ENCODE measurements around the gene NDUFB6.

NDUFB6 gene

GRCh38 chr9:32579706-32580331 lies 6.9 kb upstream of the NDUFB6 start:
- H3K27ac Mint-ChIP-seq = no peak overlapping the region
- H3K4me1 Mint-ChIP-seq (ENCODE audit: low read depth) = no peaks in the 10 kb centered on the region
- H3K27me3 Mint-ChIP-seq = peaks cover 27% of the 10 kb centered on the region
- no peak overlapping the region for H3K4me3 Mint-ChIP-seq
- H3K36me3 Mint-ChIP-seq (ENCODE audit: low read depth) = no peaks in the 10 kb centered on the region
- H3K9me3 Mint-ChIP-seq = no peaks in the 10 kb centered on the region

- H3K36me3 Mint-ChIP-seq (ENCODE audit: low read depth) = no peaks in the 10 kb centered on the region
- no peak overlapping the region for H3K27ac Mint-ChIP-seq
Observed at GRCh38 chr9:32578976-32579375, 6.0 kb upstream of the NDUFB6 start.

GRCh38 chr9:32577316-32577715 lies 4.4 kb upstream of the NDUFB6 start:
- peaks cover 9% of the 10 kb centered on the region for H3K4me1 Mint-ChIP-seq (ENCODE audit: low read depth)
- H3K27me3 Mint-ChIP-seq = peaks cover 24% of the 10 kb centered on the region
- no peak overlapping the region for H3K4me3 Mint-ChIP-seq
- no peaks in the 10 kb centered on the region for H3K36me3 Mint-ChIP-seq (ENCODE audit: low read depth)
- no peaks in the 10 kb centered on the region for H3K9me3 Mint-ChIP-seq
- no peak overlapping the region for H3K27ac Mint-ChIP-seq

More at GRCh38 chr9:32578976-32579375, 6.0 kb upstream of the NDUFB6 start:
- Mint-ChIP-seq H3K4me3 (no peak overlapping the region), H3K4me1 (ENCODE audit: low read depth) (no peaks in the 10 kb centered on the region), H3K27me3 (peaks cover 24% of the 10 kb centered on the region), H3K9me3 (no peaks in the 10 kb centered on the region)

GRCh38 chr9:32574858-32575257 lies 1.9 kb upstream of the NDUFB6 start:
- peaks cover 4% of the 10 kb centered on the region for H3K36me3 Mint-ChIP-seq (ENCODE audit: low read depth)
- H3K4me1 Mint-ChIP-seq (ENCODE audit: low read depth) = peaks cover 24% of the 10 kb centered on the region
- no peak overlapping the region for H3K27ac Mint-ChIP-seq
- H3K4me3 Mint-ChIP-seq = no peak overlapping the region
- no peaks in the 10 kb centered on the region for H3K9me3 Mint-ChIP-seq
- H3K27me3 Mint-ChIP-seq = peaks cover 13% of the 10 kb centered on the region

- peak overlapping the region; percentile 97 for H3K27ac Mint-ChIP-seq
- H3K4me3 Mint-ChIP-seq = peak overlapping the region; percentile 99
Observed at GRCh38 chr9:32573821-32574220, 862 bp upstream of the NDUFB6 start.

GRCh38 chr9:32571969-32572899 lies 725 bp downstream of the NDUFB6 start:
- Mint-ChIP-seq H3K36me3 (ENCODE audit: low read depth) (peaks cover 18% of the 10 kb centered on the region), H3K4me1 (ENCODE audit: low read depth) (peaks cover 26% of the 10 kb centered on the region), H3K27ac (peak overlapping the region; percentile 97), H3K9me3 (no peaks in the 10 kb centered on the region), H3K27me3 (peaks cover 3% of the 10 kb centered on the region), H3K4me3 (peak overlapping the region; percentile 99)

More at GRCh38 chr9:32573821-32574220, 862 bp upstream of the NDUFB6 start:
- peaks cover 8% of the 10 kb centered on the region for H3K36me3 Mint-ChIP-seq (ENCODE audit: low read depth)
- H3K27me3 Mint-ChIP-seq = peaks cover 6% of the 10 kb centered on the region
- no peaks in the 10 kb centered on the region for H3K9me3 Mint-ChIP-seq
- H3K4me1 Mint-ChIP-seq (ENCODE audit: low read depth) = peaks cover 26% of the 10 kb centered on the region

GRCh38 chr9:32570262-32570661 lies 2.7 kb downstream of the NDUFB6 start:
- H3K27me3 Mint-ChIP-seq = no peaks in the 10 kb centered on the region
- H3K27ac Mint-ChIP-seq = no peak overlapping the region
- H3K36me3 Mint-ChIP-seq (ENCODE audit: low read depth) = peaks cover 27% of the 10 kb centered on the region
- H3K4me1 Mint-ChIP-seq (ENCODE audit: low read depth) = peaks cover 31% of the 10 kb centered on the region
- no peaks in the 10 kb centered on the region for H3K9me3 Mint-ChIP-seq
- no peak overlapping the region for H3K4me3 Mint-ChIP-seq

- peaks cover 48% of the 10 kb centered on the region for H3K36me3 Mint-ChIP-seq (ENCODE audit: low read depth)
- no peaks in the 10 kb centered on the region for H3K9me3 Mint-ChIP-seq
- H3K27ac Mint-ChIP-seq = no peak overlapping the region
- no peak overlapping the region for H3K4me3 Mint-ChIP-seq
- no peaks in the 10 kb centered on the region for H3K27me3 Mint-ChIP-seq
- H3K4me1 Mint-ChIP-seq (ENCODE audit: low read depth) = peaks cover 21% of the 10 kb centered on the region
Observed at GRCh38 chr9:32566770-32567169, 6.2 kb downstream of the NDUFB6 start.

GRCh38 chr9:32565967-32566366 lies 7.0 kb downstream of the NDUFB6 start:
- Mint-ChIP-seq H3K36me3 (ENCODE audit: low read depth) (peaks cover 50% of the 10 kb centered on the region), H3K9me3 (no peaks in the 10 kb centered on the region), H3K27ac (no peak overlapping the region)

GRCh38 chr9:32558408-32558934 lies 14.5 kb downstream of the NDUFB6 start:
- Mint-ChIP-seq H3K36me3 (ENCODE audit: low read depth) (peaks cover 16% of the 10 kb centered on the region), H3K27me3 (no peaks in the 10 kb centered on the region), H3K4me3 (no peak overlapping the region), H3K9me3 (no peaks in the 10 kb centered on the region), H3K27ac (peak overlapping the region; percentile 22), H3K4me1 (ENCODE audit: low read depth) (peaks cover 31% of the 10 kb centered on the region)

More at GRCh38 chr9:32565967-32566366, 7.0 kb downstream of the NDUFB6 start:
- peaks cover 17% of the 10 kb centered on the region for H3K4me1 Mint-ChIP-seq (ENCODE audit: low read depth)
- H3K27me3 Mint-ChIP-seq = no peaks in the 10 kb centered on the region
- no peak overlapping the region for H3K4me3 Mint-ChIP-seq

GRCh38 chr9:32554591-32554990 lies 18.4 kb downstream of the NDUFB6 start:
- no peaks in the 10 kb centered on the region for H3K27me3 Mint-ChIP-seq
- H3K4me1 Mint-ChIP-seq (ENCODE audit: low read depth) = peaks cover 42% of the 10 kb centered on the region

GRCh38 chr9:32554107-32554506 lies 18.9 kb downstream of the NDUFB6 start:
- Mint-ChIP-seq H3K4me1 (ENCODE audit: low read depth) (peaks cover 43% of the 10 kb centered on the region), H3K36me3 (ENCODE audit: low read depth) (peaks cover 29% of the 10 kb centered on the region), H3K27ac (peak overlapping the region; percentile 31), H3K4me3 (no peak overlapping the region), H3K27me3 (no peaks in the 10 kb centered on the region), H3K9me3 (no peaks in the 10 kb centered on the region)

More at GRCh38 chr9:32554591-32554990, 18.4 kb downstream of the NDUFB6 start:
- Mint-ChIP-seq H3K27ac (peak overlapping the region; percentile 26), H3K4me3 (no peak overlapping the region), H3K9me3 (no peaks in the 10 kb centered on the region), H3K36me3 (ENCODE audit: low read depth) (peaks cover 25% of the 10 kb centered on the region)

GRCh38 chr9:32552172-32552872 lies 20.6 kb downstream of the NDUFB6 start, which contains the start of the genes SMIM27 and TOPORS:
TSS of gene SMIM27 (plus strand) at chr9:32552327. CDS start at chr9:32552435, 108 bp downstream.
TSS of gene TOPORS (minus strand) at chr9:32552586. CDS start at chr9:32552436, 150 bp downstream.
- Mint-ChIP-seq H3K36me3 (ENCODE audit: low read depth) (peaks cover 38% of the 10 kb centered on the region), H3K9me3 (no peaks in the 10 kb centered on the region), H3K27ac (peak within 1 kb of the TSS; percentile 99), H3K4me1 (ENCODE audit: low read depth) (peaks cover 51% of the 10 kb centered on the region), H3K4me3 (peak within 1 kb of the TSS; percentile 98), H3K27me3 (no peaks in the 10 kb centered on the region)

GRCh38 chr9:32551276-32552051 lies 21.5 kb downstream of the NDUFB6 start:
- Mint-ChIP-seq H3K4me3 (peak overlapping the region; percentile 98), H3K27ac (peak overlapping the region; percentile 99), H3K4me1 (ENCODE audit: low read depth) (peaks cover 51% of the 10 kb centered on the region), H3K36me3 (ENCODE audit: low read depth) (peaks cover 37% of the 10 kb centered on the region), H3K9me3 (no peaks in the 10 kb centered on the region), H3K27me3 (no peaks in the 10 kb centered on the region)

Data from stimulated activated naive CD8-positive, alpha-beta T cell treated with anti-CD3 and anti-CD28 coated beads, Interleukin-15, Interleukin-2, amounts not matched to agents 100 ng/mL and 50 ng/mL, for 24 hours (primary cell).